Endothelial cell of umbilical vein (primary cell): ENCODE data around the gene TGFBI.

Source experiments
- FOS ChIP-seq: IDR thresholded peaks from 2 replicates; pipeline ENCODE4 v1.6.1; 2011; ENCODE audit warnings: mild to moderate bottlenecking, low read length, moderate library complexity, borderline replicate concordance; ENCODE audit not compliant: insufficient read depth
- GATA2 ChIP-seq: IDR thresholded peaks from 2 replicates; pipeline ENCODE4 v1.7.0; 2011; ENCODE audit warnings: low read depth, mild to moderate bottlenecking, moderate library complexity, mixed read lengths, low read length; ENCODE audit not compliant: insufficient read length, insufficient read depth
- JUN ChIP-seq: IDR thresholded peaks from 2 replicates; pipeline ENCODE4 v1.6.1; 2011; ENCODE audit warnings: borderline replicate concordance, low read depth; ENCODE audit not compliant: insufficient read length, insufficient read depth
- MYC ChIP-seq: IDR thresholded peaks from one replicate; pipeline ENCODE4 v1.6.1; 2011; ENCODE audit warnings: mild to moderate bottlenecking, low read depth, low read length
- POLR2A ChIP-seq: IDR thresholded peaks from 2 replicates; pipeline ENCODE4 v1.6.1; 2012; ENCODE audit warnings: low read depth, mild to moderate bottlenecking, control low read depth, low read length
- POLR2AphosphoS5 ChIP-seq: IDR thresholded peaks from 2 replicates; pipeline ENCODE4 v1.6.1; 2012; ENCODE audit warnings: low read depth, mild to moderate bottlenecking, control low read depth, low read length, moderate library complexity; ENCODE audit not compliant: insufficient read depth
- TF ChIP-seq, protein P1 (sequence below), 2 donors: IDR thresholded peaks; 1 replicate in 1 of 2; 2 replicates in 1 of 2; pipeline ENCODE4 v1.5.1; 2011; ENCODE audit warnings: low read length in 2 of 2, mild to moderate bottlenecking in 2 of 2, moderate library complexity in 2 of 2, control low read depth in 1 of 2, inconsistent platforms in 1 of 2, low read depth in 1 of 2; ENCODE audit not compliant: insufficient read depth in 1 of 2; ENCODE audit errors: extremely low read depth in 1 of 2
- TF ChIP-seq, protein P2 (sequence below): IDR thresholded peaks from 2 replicates; pipeline ENCODE4 v1.6.1; 2011; ENCODE audit not compliant: insufficient read depth, insufficient read length

GRCh38 chr5:136076881-136077445 is 48.2 kb downstream of the TGFBI start:
- TF ChIP-seq, protein P1, sequence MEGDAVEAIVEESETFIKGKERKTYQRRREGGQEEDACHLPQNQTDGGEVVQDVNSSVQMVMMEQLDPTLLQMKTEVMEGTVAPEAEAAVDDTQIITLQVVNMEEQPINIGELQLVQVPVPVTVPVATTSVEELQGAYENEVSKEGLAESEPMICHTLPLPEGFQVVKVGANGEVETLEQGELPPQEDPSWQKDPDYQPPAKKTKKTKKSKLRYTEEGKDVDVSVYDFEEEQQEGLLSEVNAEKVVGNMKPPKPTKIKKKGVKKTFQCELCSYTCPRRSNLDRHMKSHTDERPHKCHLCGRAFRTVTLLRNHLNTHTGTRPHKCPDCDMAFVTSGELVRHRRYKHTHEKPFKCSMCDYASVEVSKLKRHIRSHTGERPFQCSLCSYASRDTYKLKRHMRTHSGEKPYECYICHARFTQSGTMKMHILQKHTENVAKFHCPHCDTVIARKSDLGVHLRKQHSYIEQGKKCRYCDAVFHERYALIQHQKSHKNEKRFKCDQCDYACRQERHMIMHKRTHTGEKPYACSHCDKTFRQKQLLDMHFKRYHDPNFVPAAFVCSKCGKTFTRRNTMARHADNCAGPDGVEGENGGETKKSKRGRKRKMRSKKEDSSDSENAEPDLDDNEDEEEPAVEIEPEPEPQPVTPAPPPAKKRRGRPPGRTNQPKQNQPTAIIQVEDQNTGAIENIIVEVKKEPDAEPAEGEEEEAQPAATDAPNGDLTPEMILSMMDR (IDR thresholded peaks at IDR 0.05; ENCODE audit: extremely low read depth in 1 of 2, insufficient read depth in 1 of 2, low read depth in 1 of 2, low read length in 2 of 2), result no peak
- TF ChIP-seq POLR2A, result no peak
- no peak for TF ChIP-seq POLR2AphosphoS5
- no peak for TF ChIP-seq FOS
- TF ChIP-seq JUN, result no peak
- TF ChIP-seq MYC, result no peak
- TF ChIP-seq, protein P2, sequence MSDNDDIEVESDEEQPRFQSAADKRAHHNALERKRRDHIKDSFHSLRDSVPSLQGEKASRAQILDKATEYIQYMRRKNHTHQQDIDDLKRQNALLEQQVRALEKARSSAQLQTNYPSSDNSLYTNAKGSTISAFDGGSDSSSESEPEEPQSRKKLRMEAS, result no peak
- no peak for TF ChIP-seq GATA2
